Type B pancreatic cell (in vitro differentiated cells): ENCODE data around the gene RFESD. TPM values are rescaled to one million over a fixed set of nuclear protein-coding genes. Genes with fewer than 3 reads are reported as not detected.

Experiments used
- DNase-seq: peaks from one replicate; pipeline ENCODE4 v3.0.0; 2021; ENCODE audit warnings: mixed read lengths; ENCODE audit not compliant: unreplicated experiment; ENCODE audit errors: extremely low spot score
- H3K27ac Mint-ChIP-seq: 2 replicates; pipeline ENCODE4 v1.8.0; 2021; ENCODE audit warnings: mild to moderate bottlenecking, mixed read lengths
- H3K27me3 Mint-ChIP-seq: 2 replicates; pipeline ENCODE4 v1.8.0; 2021; ENCODE audit warnings: mixed read lengths
- H3K36me3 Mint-ChIP-seq: 2 replicates; pipeline ENCODE4 v1.8.0; 2021; ENCODE audit warnings: mixed read lengths
- H3K4me1 Mint-ChIP-seq: one replicate; pipeline ENCODE4 v1.8.0; 2021; ENCODE audit warnings: mixed read lengths; ENCODE audit not compliant: unreplicated experiment
- H3K4me3 Mint-ChIP-seq: 2 replicates; pipeline ENCODE4 v1.8.0; 2021; ENCODE audit warnings: mild to moderate bottlenecking, mixed read lengths
- H3K9me3 Mint-ChIP-seq: 2 replicates; pipeline ENCODE4 v1.8.0; 2021; ENCODE audit warnings: mixed read lengths
- CTCF ChIP-seq: fragments of 200-600 bp; sonication (generic); conservative IDR thresholded peaks from 2 replicates; pipeline ENCODE4 v1.5.0; 2021; ENCODE audit warnings: antibody characterized with exemption, mild to moderate bottlenecking
- total RNA-seq: library from RNA; stranded (reverse); gene quantifications from 2 replicates; pipeline ENCODE4 v1.2.1, GENCODE V29; 2021; ENCODE audit warnings: low replicate concordance

The RFESD gene
- total RNA-seq, 1 donor from 2014 or later = 2.5 TPM

- Mint-ChIP-seq H3K27me3 (no peaks in the 10 kb centered on the region), H3K36me3 (no peaks in the 10 kb centered on the region), H3K27ac (no peak overlapping the region), H3K4me3 (no peak overlapping the region), H3K4me1 (peaks cover 5% of the 10 kb centered on the region), H3K9me3 (no peaks in the 10 kb centered on the region)
- no peak for TF ChIP-seq CTCF
- DNase-seq = no peak
Measured at GRCh38 chr5:95647886-95648860, 1.6 kb downstream of the RFESD start.

GRCh38 chr5:95649274-95649673, 2.7 kb downstream of the RFESD start:
- Mint-ChIP-seq H3K36me3 (no peaks in the 10 kb centered on the region), H3K27ac (no peak overlapping the region), H3K4me1 (peaks cover 3% of the 10 kb centered on the region), H3K4me3 (no peak overlapping the region), H3K9me3 (no peaks in the 10 kb centered on the region), H3K27me3 (no peaks in the 10 kb centered on the region)
- no peak for DNase-seq
- TF ChIP-seq CTCF = no peak

- DNase-seq = no peak
- Mint-ChIP-seq H3K36me3 (no peaks in the 10 kb centered on the region), H3K27me3 (no peaks in the 10 kb centered on the region), H3K4me1 (no peaks in the 10 kb centered on the region), H3K27ac (no peak overlapping the region), H3K9me3 (no peaks in the 10 kb centered on the region), H3K4me3 (no peak overlapping the region)
- no peak for TF ChIP-seq CTCF
Measured at GRCh38 chr5:95649842-95650620, 3.5 kb downstream of the RFESD start.

GRCh38 chr5:95652849-95653248, 6.3 kb downstream of the RFESD start:
- Mint-ChIP-seq H3K4me1 (no peaks in the 10 kb centered on the region), H3K27me3 (no peaks in the 10 kb centered on the region), H3K27ac (no peak overlapping the region), H3K9me3 (no peaks in the 10 kb centered on the region), H3K4me3 (no peak overlapping the region), H3K36me3 (no peaks in the 10 kb centered on the region)
- DNase-seq = no peak
- no peak for TF ChIP-seq CTCF

GRCh38 chr5:95654196-95654595, 7.6 kb downstream of the RFESD start:
- no peaks in the 10 kb centered on the region for H3K4me1 Mint-ChIP-seq
- H3K9me3 Mint-ChIP-seq = no peaks in the 10 kb centered on the region
- H3K36me3 Mint-ChIP-seq = no peaks in the 10 kb centered on the region
- H3K4me3 Mint-ChIP-seq = no peak overlapping the region
- DNase-seq = no peak
- no peaks in the 10 kb centered on the region for H3K27me3 Mint-ChIP-seq
- no peak overlapping the region for H3K27ac Mint-ChIP-seq
- no peak for TF ChIP-seq CTCF
